ENCODE measurements around the gene LRRC8D.
A peak's percentile ranks its signal among the peaks of the same experiment; 100 is the strongest.

LRRC8D gene

GRCh38 chr1:89958851-89959654, 138.2 kb downstream of the LRRC8D start:
- no peaks in the 10 kb centered on the region for H3K9me2 ChIP-seq (replicated peaks; ENCODE audit: low read depth, low read length)
- no peak overlapping the region for H3K9ac ChIP-seq (ENCODE audit: low read depth, low read length, poor library complexity, severe bottlenecking)
- peaks cover 42% of the 10 kb centered on the region for H3K4me1 ChIP-seq (ENCODE audit: insufficient read depth, low read length, poor library complexity, severe bottlenecking)
- H3K4me3 ChIP-seq (ENCODE audit: low read length, poor library complexity, severe bottlenecking) = no peak overlapping the region
- H2AFZ ChIP-seq (ENCODE audit: low read length) = no peak overlapping the region
- H3F3A ChIP-seq (ENCODE audit: low read depth) = no peaks in the 10 kb centered on the region
- no peaks in the 10 kb centered on the region for H4K20me1 ChIP-seq (ENCODE audit: insufficient read depth, low read length, poor library complexity, severe bottlenecking)
- H3K4me2 ChIP-seq (ENCODE audit: low read depth, low read length, poor library complexity, severe bottlenecking) = no peak overlapping the region
- TF ChIP-seq CTCF (conservative IDR thresholded peaks at IDR 0.05; ENCODE audit: low read length) = no peak
- H3K27me3 ChIP-seq (ENCODE audit: insufficient read depth, low read length, poor library complexity, severe bottlenecking) = no peaks in the 10 kb centered on the region
- H3K36me3 ChIP-seq (ENCODE audit: insufficient read depth, low read length) = no peaks in the 10 kb centered on the region
- H3K79me2 ChIP-seq (ENCODE audit: insufficient read depth, low read length) = no peaks in the 10 kb centered on the region
- 0 out of 2 replicates have a peak, but pooled peaks cover 2% of the 10 kb centered on the region for H3K9me3 ChIP-seq (ENCODE audit: insufficient read depth, low read depth, low read length)

- Histone ChIP-seq H3K9me3 (ENCODE audit: insufficient read depth, low read depth, low read length) (0 out of 2 replicates have a peak, but pooled peaks cover 2% of the 10 kb centered on the region), H3K9ac (ENCODE audit: low read depth, low read length, poor library complexity, severe bottlenecking) (no peak overlapping the region), H3K79me2 (ENCODE audit: insufficient read depth, low read length) (no peaks in the 10 kb centered on the region), H3K4me3 (ENCODE audit: low read length, poor library complexity, severe bottlenecking) (no peak overlapping the region), H3K4me2 (ENCODE audit: low read depth, low read length, poor library complexity, severe bottlenecking) (no peak overlapping the region), H3F3A (ENCODE audit: low read depth) (no peaks in the 10 kb centered on the region), H3K36me3 (ENCODE audit: insufficient read depth, low read length) (no peaks in the 10 kb centered on the region), H2AFZ (ENCODE audit: low read length) (no peak overlapping the region), H4K20me1 (ENCODE audit: insufficient read depth, low read length, poor library complexity, severe bottlenecking) (no peaks in the 10 kb centered on the region), H3K27me3 (ENCODE audit: insufficient read depth, low read length, poor library complexity, severe bottlenecking) (no peaks in the 10 kb centered on the region), H3K9me2 (replicated peaks; ENCODE audit: low read depth, low read length) (no peaks in the 10 kb centered on the region), H3K4me1 (ENCODE audit: insufficient read depth, low read length, poor library complexity, severe bottlenecking) (peaks cover 36% of the 10 kb centered on the region)
- TF ChIP-seq EZH2phosphoT487 (IDR thresholded peaks at IDR 0.05; ENCODE audit: borderline replicate concordance) (no peak), CTCF (conservative IDR thresholded peaks at IDR 0.05; ENCODE audit: low read length) (no peak)
Observed at GRCh38 chr1:89959719-89960118, 138.9 kb downstream of the LRRC8D start.

DNA sequence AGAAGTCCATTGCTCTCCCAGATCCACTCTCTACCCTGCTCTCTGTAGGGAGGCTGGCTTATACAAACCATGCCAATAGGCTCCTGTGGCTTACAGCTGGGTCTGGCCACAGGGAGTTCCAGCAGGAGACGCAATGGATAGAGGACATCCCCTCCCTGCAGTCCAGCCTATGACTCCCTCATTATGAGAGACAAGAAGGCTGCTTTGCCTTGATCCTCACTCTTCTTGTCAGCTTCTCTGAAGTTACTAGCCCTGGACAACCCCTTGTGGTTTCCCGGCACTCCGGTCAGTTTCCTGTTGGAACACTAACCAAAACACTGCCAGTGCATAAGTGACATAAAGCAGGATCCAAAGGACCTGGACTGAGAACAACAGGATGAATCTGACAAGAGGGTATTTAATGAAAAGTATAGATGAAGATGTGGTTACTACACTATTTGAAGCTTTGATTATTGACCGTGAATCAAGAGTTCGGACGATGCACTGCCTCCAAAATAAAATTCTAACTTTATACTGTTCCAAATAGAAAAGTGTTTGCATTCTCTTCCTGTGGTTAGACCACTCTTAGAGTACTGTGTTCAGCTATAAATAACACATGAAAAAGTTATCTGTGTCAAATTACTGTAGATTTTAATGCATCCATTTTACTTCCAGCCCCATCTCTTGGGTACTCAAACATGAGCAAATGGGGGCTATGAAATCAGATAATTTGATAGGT, 141.4 kb downstream of the LRRC8D start:
- H3K27me3 ChIP-seq (ENCODE audit: insufficient read depth, low read length, poor library complexity, severe bottlenecking) = no peaks in the 10 kb centered on the region
- H3K4me3 ChIP-seq (ENCODE audit: low read length, poor library complexity, severe bottlenecking) = peak overlapping the region; percentile 19
- no peaks in the 10 kb centered on the region for H4K20me1 ChIP-seq (ENCODE audit: insufficient read depth, low read length, poor library complexity, severe bottlenecking)
- no peaks in the 10 kb centered on the region for H3K36me3 ChIP-seq (ENCODE audit: insufficient read depth, low read length)
- no peak for TF ChIP-seq EZH2phosphoT487 (IDR thresholded peaks at IDR 0.05; ENCODE audit: borderline replicate concordance)
- no peak for TF ChIP-seq CTCF (conservative IDR thresholded peaks at IDR 0.05; ENCODE audit: low read length)
- H3K9me3 ChIP-seq (ENCODE audit: insufficient read depth, low read depth, low read length) = 0 out of 2 replicates have a peak, but pooled peaks cover 2% of the 10 kb centered on the region
- H3F3A ChIP-seq (ENCODE audit: low read depth) = no peaks in the 10 kb centered on the region
- no peak overlapping the region for H3K9ac ChIP-seq (ENCODE audit: low read depth, low read length, poor library complexity, severe bottlenecking)
- peak overlapping the region; percentile 56 for H3K4me2 ChIP-seq (ENCODE audit: low read depth, low read length, poor library complexity, severe bottlenecking)
- H2AFZ ChIP-seq (ENCODE audit: low read length) = 0 out of 2 replicates have a peak overlapping the region, but pooled peaks have one; percentile 0
- no peaks in the 10 kb centered on the region for H3K9me2 ChIP-seq (replicated peaks; ENCODE audit: low read depth, low read length)
- no peaks in the 10 kb centered on the region for H3K79me2 ChIP-seq (ENCODE audit: insufficient read depth, low read length)
- peaks cover 26% of the 10 kb centered on the region for H3K4me1 ChIP-seq (ENCODE audit: insufficient read depth, low read length, poor library complexity, severe bottlenecking)
